Left ventricle myocardium inferior (tissue), 1 donor: ENCODE measurements around the gene FPR2. TPM values are rescaled to one million over a fixed set of nuclear protein-coding genes. Genes with fewer than 3 reads are reported as not detected.

ENCODE experiments used
- DNase-seq: peaks from one replicate; pipeline ENCODE4 v3.0.0-alpha.2; 2020
- H3K27ac ChIP-seq: fragments of 200-600 bp; replicated peaks from 2 replicates; pipeline ENCODE4 v1.8.0; 2021
- H3K27me3 ChIP-seq: fragments of 200-600 bp; 2 replicates; pipeline ENCODE4 v1.8.0; 2021; ENCODE audit warnings: low read depth
- H3K36me3 ChIP-seq: fragments of 200-600 bp; 2 replicates; pipeline ENCODE4 v1.8.0; 2021
- H3K4me1 ChIP-seq: fragments of 200-600 bp; 2 replicates; pipeline ENCODE4 v1.8.0; 2021
- H3K4me3 ChIP-seq: fragments of 200-600 bp; 2 replicates; pipeline ENCODE4 v1.8.0; 2021; ENCODE audit warnings: mild to moderate bottlenecking, moderate library complexity
- H3K9me3 ChIP-seq: fragments of 200-600 bp; replicated peaks from 2 replicates; pipeline ENCODE4 v1.8.0; 2021
- intact Hi-C: fragments of 100-400 bp; cut with micrococcal nuclease; formaldehyde crosslinking; loops from one replicate; pipeline ENCODE4 v1.11.0; 2022
- long read RNA-seq: library from polyadenylated mRNA; unstranded; transcript quantifications from one replicate; pipeline ENCODE4 v2.0.0, GENCODE V29; 2021
- total RNA-seq: library from RNA; stranded (reverse); fragmentation: NEBNext Ultra II Directional; extraction: Animal tissue kit (Norgen Biotek cat#: 25700); gene quantifications from one replicate; pipeline ENCODE4 v1.2.1, GENCODE V29; 2021
- TF ChIP-seq, protein P1 (sequence below): fragments of 200-600 bp; IDR thresholded peaks from 2 replicates; pipeline ENCODE4 v1.8.0; 2021; ENCODE audit warnings: antibody characterized with exemption, mild to moderate bottlenecking, borderline replicate concordance
- donor health status: DM: no; HTN: yes; CAD: no; lungs with severe emphysema.

The FPR2 gene, protein sequence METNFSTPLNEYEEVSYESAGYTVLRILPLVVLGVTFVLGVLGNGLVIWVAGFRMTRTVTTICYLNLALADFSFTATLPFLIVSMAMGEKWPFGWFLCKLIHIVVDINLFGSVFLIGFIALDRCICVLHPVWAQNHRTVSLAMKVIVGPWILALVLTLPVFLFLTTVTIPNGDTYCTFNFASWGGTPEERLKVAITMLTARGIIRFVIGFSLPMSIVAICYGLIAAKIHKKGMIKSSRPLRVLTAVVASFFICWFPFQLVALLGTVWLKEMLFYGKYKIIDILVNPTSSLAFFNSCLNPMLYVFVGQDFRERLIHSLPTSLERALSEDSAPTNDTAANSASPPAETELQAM
- 0.74 TPM for total RNA-seq
- long read RNA-seq, partial matches to known transcripts = 0 of 1 reads
- long read RNA-seq, other reads (novel, unspliced or antisense) = 1 of 1 reads

DNA sequence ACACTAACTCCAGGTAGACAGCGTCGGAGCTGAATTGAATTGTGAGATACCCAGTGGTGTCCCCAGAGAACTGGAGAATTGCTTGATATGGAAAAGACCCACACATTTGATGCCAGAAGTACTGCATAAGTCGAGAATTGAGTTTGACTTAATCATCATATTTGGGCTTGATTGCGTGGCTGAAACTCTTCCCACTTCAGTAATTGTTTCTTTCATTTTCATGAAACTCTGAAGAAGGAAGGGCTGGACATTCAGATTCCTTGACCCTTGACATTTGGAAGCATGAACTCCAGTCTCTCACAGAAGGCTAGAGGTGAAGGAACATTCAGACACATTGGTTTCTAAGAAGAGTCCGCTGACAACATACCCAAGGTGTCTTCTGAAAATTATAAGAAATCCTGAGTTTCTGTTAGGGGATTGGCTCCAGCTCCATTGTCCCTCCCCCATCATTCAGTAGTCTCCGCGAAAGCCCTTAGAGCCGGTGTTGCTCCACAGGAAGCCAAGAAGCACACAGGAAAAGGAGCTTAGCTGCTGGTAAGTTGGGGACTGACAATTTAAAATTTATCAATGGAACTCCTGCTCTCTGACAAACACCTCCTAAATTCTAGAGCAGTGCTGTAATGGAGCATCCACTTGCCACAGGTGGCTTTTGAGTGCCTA, at the start of gene FPR2:
FPR2 (plus strand) TSS at position 484 of the 660 bp plus-strand sequence. CDS start 7,479 bp downstream, outside the sequence.
- TF ChIP-seq, protein P1, sequence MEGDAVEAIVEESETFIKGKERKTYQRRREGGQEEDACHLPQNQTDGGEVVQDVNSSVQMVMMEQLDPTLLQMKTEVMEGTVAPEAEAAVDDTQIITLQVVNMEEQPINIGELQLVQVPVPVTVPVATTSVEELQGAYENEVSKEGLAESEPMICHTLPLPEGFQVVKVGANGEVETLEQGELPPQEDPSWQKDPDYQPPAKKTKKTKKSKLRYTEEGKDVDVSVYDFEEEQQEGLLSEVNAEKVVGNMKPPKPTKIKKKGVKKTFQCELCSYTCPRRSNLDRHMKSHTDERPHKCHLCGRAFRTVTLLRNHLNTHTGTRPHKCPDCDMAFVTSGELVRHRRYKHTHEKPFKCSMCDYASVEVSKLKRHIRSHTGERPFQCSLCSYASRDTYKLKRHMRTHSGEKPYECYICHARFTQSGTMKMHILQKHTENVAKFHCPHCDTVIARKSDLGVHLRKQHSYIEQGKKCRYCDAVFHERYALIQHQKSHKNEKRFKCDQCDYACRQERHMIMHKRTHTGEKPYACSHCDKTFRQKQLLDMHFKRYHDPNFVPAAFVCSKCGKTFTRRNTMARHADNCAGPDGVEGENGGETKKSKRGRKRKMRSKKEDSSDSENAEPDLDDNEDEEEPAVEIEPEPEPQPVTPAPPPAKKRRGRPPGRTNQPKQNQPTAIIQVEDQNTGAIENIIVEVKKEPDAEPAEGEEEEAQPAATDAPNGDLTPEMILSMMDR = no peak
- Histone ChIP-seq H3K9me3 (no peaks in the 10 kb centered on the region), H3K4me1 (no peaks in the 10 kb centered on the region), H3K27ac (no peak within 1 kb of the TSS), H3K27me3 (peaks cover 40% of the 10 kb centered on the region), H3K36me3 (no peaks in the 10 kb centered on the region), H3K4me3 (no peak within 1 kb of the TSS)
- DNase-seq = no peak
- intact Hi-C loops = no loop called here

DNA sequence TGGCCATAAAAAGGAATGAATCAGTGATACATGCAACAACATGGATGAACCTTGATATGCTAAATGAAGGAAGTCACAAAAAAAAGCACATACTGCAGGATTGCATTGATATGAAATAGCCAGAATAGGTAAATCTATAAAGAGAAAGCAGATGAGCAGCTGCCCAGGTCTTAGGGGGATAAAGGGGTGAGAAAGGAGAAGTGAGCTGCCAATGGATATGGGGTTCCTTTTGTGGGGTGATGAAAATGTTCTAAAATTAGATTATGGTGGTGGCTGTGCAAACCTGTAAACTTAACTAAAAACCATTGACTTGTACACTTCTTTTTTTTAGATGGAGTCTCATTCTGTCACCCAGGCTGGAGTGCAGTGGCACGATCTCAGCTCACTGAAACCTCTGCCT, 49.3 kb upstream of the FPR2 start:
- Histone ChIP-seq H3K36me3 (peaks cover 6% of the 10 kb centered on the region), H3K4me3 (no peak overlapping the region), H3K27ac (no peak overlapping the region), H3K4me1 (no peaks in the 10 kb centered on the region), H3K9me3 (no peaks in the 10 kb centered on the region), H3K27me3 (peaks cover 30% of the 10 kb centered on the region)
- no peak for DNase-seq
- intact Hi-C loops = no loop called here
- TF ChIP-seq, protein P1 = no peak

DNA sequence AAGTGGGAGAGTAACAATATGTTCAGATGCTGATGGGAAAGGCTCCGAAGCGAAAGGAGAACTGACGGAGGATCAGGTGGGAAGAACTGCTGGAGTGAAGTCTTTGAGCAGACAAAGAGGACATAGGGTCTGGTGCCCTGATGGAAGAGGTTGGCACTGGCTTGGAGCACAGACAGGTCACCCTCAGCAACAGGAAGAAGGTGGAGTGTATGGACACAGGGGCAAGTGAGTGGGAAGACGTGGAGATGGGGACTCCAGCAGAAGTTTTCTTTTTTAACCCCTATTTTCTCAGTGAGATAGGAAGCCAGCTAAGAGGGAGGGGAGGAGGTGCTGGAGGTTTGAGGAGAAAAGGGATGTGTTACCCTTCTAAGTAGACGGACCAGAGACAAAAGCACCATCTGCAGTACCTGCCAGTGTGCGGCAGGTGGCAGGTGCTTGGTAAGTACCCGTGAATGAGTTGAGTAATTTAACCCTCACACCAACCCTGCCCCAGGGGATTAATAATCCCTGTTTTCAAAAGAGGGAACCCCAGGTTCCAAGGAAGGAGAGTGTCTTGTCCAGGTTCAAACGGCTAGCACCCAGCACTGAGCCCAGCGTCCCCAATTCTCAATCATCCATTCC, 48.4 kb upstream of the FPR2 start:
- no peak for DNase-seq
- no peak overlapping the region for H3K4me3 ChIP-seq
- H3K27me3 ChIP-seq = peaks cover 39% of the 10 kb centered on the region
- H3K36me3 ChIP-seq = no peaks in the 10 kb centered on the region
- H3K27ac ChIP-seq = no peak overlapping the region
- TF ChIP-seq, protein P1 = peak; percentile 57
- H3K4me1 ChIP-seq = no peaks in the 10 kb centered on the region
- intact Hi-C loops = no loop called here
- no peaks in the 10 kb centered on the region for H3K9me3 ChIP-seq

DNA sequence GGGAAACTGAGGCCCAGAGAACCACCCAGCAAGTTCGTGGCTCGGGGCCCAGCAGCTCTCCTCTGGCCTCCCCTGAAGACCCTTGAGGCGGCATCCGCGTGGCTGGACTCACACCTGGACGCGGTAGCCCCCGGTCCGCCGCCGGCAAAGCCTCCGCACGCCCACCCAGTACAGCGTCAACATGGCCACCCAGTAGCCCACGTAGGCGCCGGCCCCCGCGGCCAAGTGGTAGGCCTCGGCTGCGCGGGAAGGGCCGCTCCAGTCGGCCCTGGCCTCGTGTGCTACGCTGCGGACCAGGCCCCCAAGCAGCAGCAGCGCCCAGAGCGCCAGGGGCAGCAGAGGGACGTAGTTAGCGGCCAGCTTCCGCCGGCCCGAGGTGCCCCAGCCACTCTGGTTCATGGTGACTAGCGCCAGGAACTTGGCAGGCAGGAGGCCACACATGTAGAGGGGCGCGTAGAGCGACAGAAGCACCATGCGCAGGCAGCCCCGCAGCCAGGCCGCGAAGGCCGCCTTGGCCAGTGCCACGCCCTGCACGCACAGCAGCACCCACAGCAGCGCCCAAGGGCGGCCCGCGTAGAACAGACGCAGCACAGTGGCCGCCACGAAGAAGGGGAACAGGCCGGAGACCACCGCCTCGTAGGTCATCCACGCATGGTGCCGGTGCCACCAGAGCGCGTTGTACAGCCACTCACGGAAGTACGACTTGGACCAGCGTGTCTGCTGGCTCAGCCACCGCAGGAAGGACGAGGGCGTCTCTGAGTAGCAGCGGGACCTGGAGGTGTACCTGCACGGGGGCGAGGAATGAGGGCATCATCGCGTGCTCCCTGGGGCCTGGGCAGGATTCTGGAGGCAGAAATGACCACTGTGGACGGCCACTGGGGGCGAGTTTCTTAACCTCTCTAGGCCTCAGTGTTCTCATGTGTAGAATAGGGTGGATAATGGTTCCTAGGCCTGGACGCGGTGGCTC, 47.4 kb upstream of the FPR2 start:
- intact Hi-C loops = no loop called here
- H3K9me3 ChIP-seq = no peaks in the 10 kb centered on the region
- TF ChIP-seq, protein P1 = no peak

DNA sequence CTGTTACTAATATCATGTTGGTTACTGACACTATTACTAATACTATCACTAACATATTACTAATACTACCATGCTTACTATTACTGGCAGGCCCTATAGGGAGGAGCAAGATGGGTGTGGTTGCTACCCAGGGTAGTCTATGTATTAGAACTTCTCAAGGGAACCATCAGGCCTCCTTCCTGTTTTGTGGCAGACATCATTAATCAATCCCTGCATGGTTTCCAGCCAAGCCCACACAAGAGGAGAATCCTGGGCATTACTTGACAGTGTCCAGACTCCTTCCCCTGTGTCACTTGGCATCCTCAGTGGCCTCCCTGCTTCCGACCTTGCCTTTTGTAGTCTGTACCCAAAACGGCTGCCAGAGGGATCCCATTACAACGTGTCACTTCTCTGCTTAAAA, 46.1 kb upstream of the FPR2 start:
- Histone ChIP-seq H3K9me3 (no peaks in the 10 kb centered on the region), H3K4me3 (no peak overlapping the region), H3K27ac (no peak overlapping the region), H3K27me3 (peaks cover 62% of the 10 kb centered on the region), H3K4me1 (peaks cover 9% of the 10 kb centered on the region), H3K36me3 (no peaks in the 10 kb centered on the region)
- TF ChIP-seq, protein P1 = no peak
- no peak for DNase-seq
- intact Hi-C loops = no loop called here

More for the DNA sequence above, 47.4 kb upstream of the FPR2 start:
- no peak for DNase-seq
- H3K4me3 ChIP-seq = no peak overlapping the region
- H3K27me3 ChIP-seq = peaks cover 49% of the 10 kb centered on the region
- H3K36me3 ChIP-seq = no peaks in the 10 kb centered on the region
- no peak overlapping the region for H3K27ac ChIP-seq
- no peaks in the 10 kb centered on the region for H3K4me1 ChIP-seq
